Measurements from ENCODE around the gene SLC35E2B. TPM values are rescaled to one million over a fixed set of nuclear protein-coding genes. Genes with fewer than 3 reads are reported as not detected.

SLC35E2B gene
- total RNA-seq, 1 donor: 38.4 TPM

- Histone ChIP-seq H3K27ac (ENCODE audit: low read depth, low read length) (no peak overlapping the region), H2AFZ (ENCODE audit: low read length) (no peak overlapping the region), H3K4me1 (ENCODE audit: insufficient read depth, low read length) (no peaks in the 10 kb centered on the region), H3K36me3 (ENCODE audit: insufficient read depth, low read length) (no peaks in the 10 kb centered on the region), H4K20me1 (ENCODE audit: insufficient read depth, low read length) (peaks cover 16% of the 10 kb centered on the region), H3K9me3 (ENCODE audit: low read depth, low read length) (no peaks in the 10 kb centered on the region), H3K4me3 (ENCODE audit: insufficient read depth, low read length) (no peak overlapping the region), H3K79me2 (ENCODE audit: insufficient read depth, low read length) (peaks cover 8% of the 10 kb centered on the region), H3K27me3 (ENCODE audit: insufficient read depth, low read length) (no peaks in the 10 kb centered on the region), H3K4me2 (ENCODE audit: insufficient read depth, low read length) (no peak overlapping the region)
- no peak for TF ChIP-seq CTCF (IDR thresholded peaks at IDR 0.05; ENCODE audit: extremely low read depth, low read depth, low read length)
- peak; percentile 50 for DNase-seq (ENCODE audit: insufficient read length, low spot score, missing footprints)
These were observed 69.4 kb downstream of the SLC35E2B start for GRCh38 chr1:1623181-1623630.

GRCh38 chr1:1622788-1623094, 69.9 kb downstream of the SLC35E2B start:
- Histone ChIP-seq H3K4me3 (ENCODE audit: insufficient read depth, low read length) (no peak overlapping the region), H4K20me1 (ENCODE audit: insufficient read depth, low read length) (peaks cover 19% of the 10 kb centered on the region), H3K27ac (ENCODE audit: low read depth, low read length) (no peak overlapping the region), H3K9me3 (ENCODE audit: low read depth, low read length) (no peaks in the 10 kb centered on the region), H2AFZ (ENCODE audit: low read length) (no peak overlapping the region), H3K4me2 (ENCODE audit: insufficient read depth, low read length) (no peak overlapping the region), H3K36me3 (ENCODE audit: insufficient read depth, low read length) (no peaks in the 10 kb centered on the region), H3K4me1 (ENCODE audit: insufficient read depth, low read length) (no peaks in the 10 kb centered on the region), H3K27me3 (ENCODE audit: insufficient read depth, low read length) (no peaks in the 10 kb centered on the region), H3K79me2 (ENCODE audit: insufficient read depth, low read length) (peaks cover 13% of the 10 kb centered on the region)
- DNase-seq (ENCODE audit: insufficient read length, low spot score, missing footprints): no peak
- TF ChIP-seq CTCF (IDR thresholded peaks at IDR 0.05; ENCODE audit: extremely low read depth, low read depth, low read length): no peak

GRCh38 chr1:1622010-1622787, 70.4 kb downstream of the SLC35E2B start:
- H3K4me1 ChIP-seq (ENCODE audit: insufficient read depth, low read length): peaks cover 2% of the 10 kb centered on the region
- no peak overlapping the region for H3K4me3 ChIP-seq (ENCODE audit: insufficient read depth, low read length)
- peaks cover 18% of the 10 kb centered on the region for H3K79me2 ChIP-seq (ENCODE audit: insufficient read depth, low read length)
- TF ChIP-seq CTCF (IDR thresholded peaks at IDR 0.05; ENCODE audit: extremely low read depth, low read depth, low read length): no peak
- no peaks in the 10 kb centered on the region for H3K27me3 ChIP-seq (ENCODE audit: insufficient read depth, low read length)
- H3K27ac ChIP-seq (ENCODE audit: low read depth, low read length): no peak overlapping the region
- H4K20me1 ChIP-seq (ENCODE audit: insufficient read depth, low read length): peaks cover 24% of the 10 kb centered on the region
- H2AFZ ChIP-seq (ENCODE audit: low read length): no peak overlapping the region
- H3K36me3 ChIP-seq (ENCODE audit: insufficient read depth, low read length): peaks cover 4% of the 10 kb centered on the region
- H3K9me3 ChIP-seq (ENCODE audit: low read depth, low read length): no peaks in the 10 kb centered on the region
- peak; percentile 92 for DNase-seq (ENCODE audit: insufficient read length, low spot score, missing footprints)
- H3K4me2 ChIP-seq (ENCODE audit: insufficient read depth, low read length): no peak overlapping the region

GRCh38 chr1:1621173-1622009, 71.2 kb downstream of the SLC35E2B start:
- H2AFZ ChIP-seq (ENCODE audit: low read length): no peak overlapping the region
- no peak overlapping the region for H3K27ac ChIP-seq (ENCODE audit: low read depth, low read length)
- peaks cover 4% of the 10 kb centered on the region for H3K36me3 ChIP-seq (ENCODE audit: insufficient read depth, low read length)
- H3K27me3 ChIP-seq (ENCODE audit: insufficient read depth, low read length): no peaks in the 10 kb centered on the region
- no peak overlapping the region for H3K4me3 ChIP-seq (ENCODE audit: insufficient read depth, low read length)
- no peak overlapping the region for H3K4me2 ChIP-seq (ENCODE audit: insufficient read depth, low read length)
- H3K4me1 ChIP-seq (ENCODE audit: insufficient read depth, low read length): peaks cover 10% of the 10 kb centered on the region
- no peaks in the 10 kb centered on the region for H3K9me3 ChIP-seq (ENCODE audit: low read depth, low read length)
- H4K20me1 ChIP-seq (ENCODE audit: insufficient read depth, low read length): peaks cover 30% of the 10 kb centered on the region
- peaks cover 26% of the 10 kb centered on the region for H3K79me2 ChIP-seq (ENCODE audit: insufficient read depth, low read length)
- no peak for TF ChIP-seq CTCF (IDR thresholded peaks at IDR 0.05; ENCODE audit: extremely low read depth, low read depth, low read length)
- DNase-seq (ENCODE audit: insufficient read length, low spot score, missing footprints): peak; percentile 88

All from osteoblast (primary cell).